Osteoblast (primary cell): ENCODE results near the gene CBLN3. TPM values are rescaled to one million over a fixed set of nuclear protein-coding genes. Genes with fewer than 3 reads are reported as not detected.

Experiments
- DNase-seq: peaks from one replicate; pipeline ENCODE4 v3.0.0; 2011; ENCODE audit warnings: low spot score, mixed read lengths; ENCODE audit not compliant: insufficient read length; ENCODE audit errors: missing footprints
- H2AFZ ChIP-seq: 2 replicates; pipeline ENCODE4 v1.6.0; 2011; ENCODE audit warnings: mild to moderate bottlenecking, low read length
- H3K27ac ChIP-seq: 2 replicates; pipeline ENCODE4 v1.5.1; 2011; ENCODE audit warnings: mild to moderate bottlenecking, low read depth, low read length, moderate library complexity
- H3K27me3 ChIP-seq: 2 replicates; pipeline ENCODE4 v1.6.0; 2012; ENCODE audit warnings: mild to moderate bottlenecking, control low read depth, inconsistent platforms, low read length, moderate library complexity; ENCODE audit not compliant: insufficient read depth
- H3K36me3 ChIP-seq: 2 replicates; pipeline ENCODE4 v1.5.1; 2011; ENCODE audit warnings: mild to moderate bottlenecking, low read length, control low read depth, moderate library complexity; ENCODE audit not compliant: insufficient read depth
- H3K4me1 ChIP-seq: 2 replicates; pipeline ENCODE4 v1.5.1; 2011; ENCODE audit warnings: mild to moderate bottlenecking, low read length, control low read depth, moderate library complexity; ENCODE audit not compliant: insufficient read depth
- H3K4me2 ChIP-seq: 2 replicates; pipeline ENCODE4 v1.6.0; 2011; ENCODE audit warnings: mild to moderate bottlenecking, low read length; ENCODE audit not compliant: insufficient read depth
- H3K4me3 ChIP-seq: fragments of 200-600 bp; sonication (generic); 3 replicates; pipeline ENCODE4 v1.5.1; 2012; ENCODE audit warnings: mild to moderate bottlenecking, low read length, inconsistent platforms; ENCODE audit not compliant: insufficient read depth
- H3K79me2 ChIP-seq: 2 replicates; pipeline ENCODE4 v1.6.0; 2012; ENCODE audit warnings: mild to moderate bottlenecking, low read length, control low read depth, inconsistent platforms; ENCODE audit not compliant: insufficient read depth
- H3K9me3 ChIP-seq: 2 replicates; pipeline ENCODE4 v1.5.1; 2011; ENCODE audit warnings: low read depth, low read length, control low read depth
- H4K20me1 ChIP-seq: 2 replicates; pipeline ENCODE4 v1.6.0; 2012; ENCODE audit warnings: mild to moderate bottlenecking, low read length, control low read depth; ENCODE audit not compliant: insufficient read depth
- total RNA-seq: library from RNA; depleted of rRNA; stranded (reverse); fragments of >200 nt; gene quantifications from 2 replicates; pipeline ENCODE4 v1.2.3, GENCODE V29; 2012
- TF ChIP-seq, protein P1 (sequence below): IDR thresholded peaks from 2 replicates; pipeline ENCODE4 v1.5.1; 2011; ENCODE audit warnings: mild to moderate bottlenecking, low read depth, low read length, moderate library complexity; ENCODE audit errors: extremely low read depth

The CBLN3 gene
- total RNA-seq, 1 donor = 4.0 TPM

GRCh38 chr14:24415421-24416253, 13.8 kb downstream of the CBLN3 start:
- Histone ChIP-seq H3K4me2 (no peak overlapping the region), H3K9me3 (no peaks in the 10 kb centered on the region), H4K20me1 (no peaks in the 10 kb centered on the region), H3K79me2 (no peaks in the 10 kb centered on the region), H3K4me1 (peaks cover 9% of the 10 kb centered on the region), H3K27ac (no peak overlapping the region), H2AFZ (no peak overlapping the region), H3K27me3 (peaks cover 3% of the 10 kb centered on the region), H3K36me3 (no peaks in the 10 kb centered on the region), H3K4me3 (no peak overlapping the region)
- DNase-seq = no peak
- TF ChIP-seq, protein P1, sequence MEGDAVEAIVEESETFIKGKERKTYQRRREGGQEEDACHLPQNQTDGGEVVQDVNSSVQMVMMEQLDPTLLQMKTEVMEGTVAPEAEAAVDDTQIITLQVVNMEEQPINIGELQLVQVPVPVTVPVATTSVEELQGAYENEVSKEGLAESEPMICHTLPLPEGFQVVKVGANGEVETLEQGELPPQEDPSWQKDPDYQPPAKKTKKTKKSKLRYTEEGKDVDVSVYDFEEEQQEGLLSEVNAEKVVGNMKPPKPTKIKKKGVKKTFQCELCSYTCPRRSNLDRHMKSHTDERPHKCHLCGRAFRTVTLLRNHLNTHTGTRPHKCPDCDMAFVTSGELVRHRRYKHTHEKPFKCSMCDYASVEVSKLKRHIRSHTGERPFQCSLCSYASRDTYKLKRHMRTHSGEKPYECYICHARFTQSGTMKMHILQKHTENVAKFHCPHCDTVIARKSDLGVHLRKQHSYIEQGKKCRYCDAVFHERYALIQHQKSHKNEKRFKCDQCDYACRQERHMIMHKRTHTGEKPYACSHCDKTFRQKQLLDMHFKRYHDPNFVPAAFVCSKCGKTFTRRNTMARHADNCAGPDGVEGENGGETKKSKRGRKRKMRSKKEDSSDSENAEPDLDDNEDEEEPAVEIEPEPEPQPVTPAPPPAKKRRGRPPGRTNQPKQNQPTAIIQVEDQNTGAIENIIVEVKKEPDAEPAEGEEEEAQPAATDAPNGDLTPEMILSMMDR = no peak

GRCh38 chr14:24414732-24415420, 14.6 kb downstream of the CBLN3 start:
- no peaks in the 10 kb centered on the region for H3K36me3 ChIP-seq
- H3K4me2 ChIP-seq = no peak overlapping the region
- H3K4me3 ChIP-seq = no peak overlapping the region
- no peaks in the 10 kb centered on the region for H4K20me1 ChIP-seq
- H3K27ac ChIP-seq = no peak overlapping the region
- H3K4me1 ChIP-seq = peaks cover 9% of the 10 kb centered on the region
- no peaks in the 10 kb centered on the region for H3K79me2 ChIP-seq
- H3K9me3 ChIP-seq = no peaks in the 10 kb centered on the region
- DNase-seq = no peak
- H2AFZ ChIP-seq = no peak overlapping the region
- H3K27me3 ChIP-seq = no peaks in the 10 kb centered on the region
- TF ChIP-seq, protein P1 = no peak

GRCh38 chr14:24414077-24414476, 15.4 kb downstream of the CBLN3 start:
- TF ChIP-seq, protein P1 = no peak

More at GRCh38 chr14:24414077-24414476, 15.4 kb downstream of the CBLN3 start:
- no peaks in the 10 kb centered on the region for H3K36me3 ChIP-seq
- H4K20me1 ChIP-seq = no peaks in the 10 kb centered on the region
- H3K4me2 ChIP-seq = no peak overlapping the region
- H3K9me3 ChIP-seq = no peaks in the 10 kb centered on the region
- no peak overlapping the region for H2AFZ ChIP-seq
- H3K4me1 ChIP-seq = peaks cover 8% of the 10 kb centered on the region
- no peaks in the 10 kb centered on the region for H3K79me2 ChIP-seq
- H3K27ac ChIP-seq = no peak overlapping the region
- no peak overlapping the region for H3K4me3 ChIP-seq
- DNase-seq = no peak
- no peaks in the 10 kb centered on the region for H3K27me3 ChIP-seq
